ENCODE measurements around the gene DCDC1.

DCDC1 gene

DNA sequence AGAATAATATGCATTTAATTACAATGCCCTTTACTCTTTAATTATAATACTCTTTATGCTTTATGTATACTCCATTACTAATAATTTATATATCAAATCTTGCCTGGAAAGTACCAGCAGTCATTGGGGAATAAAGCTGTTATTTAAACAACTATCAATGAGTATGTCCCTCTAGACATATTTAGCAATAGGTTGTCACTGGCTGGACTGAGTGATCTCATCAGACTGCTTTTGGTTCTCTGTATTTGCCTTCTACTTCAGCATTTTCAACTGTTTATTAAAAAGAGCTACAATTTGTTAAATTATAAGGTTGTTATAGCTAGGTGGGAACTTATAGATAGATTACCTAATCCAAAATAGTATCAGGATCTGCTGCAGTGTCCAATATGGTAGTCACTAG, 267.2 kb downstream of the DCDC1 start:
- DNase-seq = no peak

DNA sequence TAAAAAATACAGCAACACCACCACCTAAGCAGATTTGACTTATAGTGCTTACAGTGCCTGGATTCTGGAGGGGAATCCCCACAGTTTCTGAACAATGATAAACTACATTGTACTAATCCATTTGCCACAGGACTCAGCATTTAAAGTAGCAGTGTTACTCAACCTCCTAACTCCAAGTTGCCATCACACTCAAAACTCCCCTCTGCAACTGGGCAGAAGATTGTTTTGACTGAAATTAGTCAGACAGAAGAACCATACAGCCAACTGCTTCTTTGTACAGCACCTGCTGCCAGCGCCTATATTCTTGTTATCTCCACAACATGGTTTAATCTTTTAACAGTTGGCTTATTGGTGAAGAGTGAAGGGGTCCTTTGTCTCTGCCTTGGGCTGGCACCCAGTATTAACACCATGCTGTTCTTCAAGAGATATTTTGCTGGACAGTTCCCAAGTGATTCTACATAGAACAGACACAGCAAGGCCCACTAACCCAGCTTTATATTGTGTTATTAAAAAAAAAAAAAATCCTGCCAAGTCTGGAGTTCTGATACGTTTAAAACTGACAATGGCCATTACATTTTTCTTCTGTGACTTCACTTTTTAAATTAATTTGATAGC, 273.2 kb downstream of the DCDC1 start:
- no peak for DNase-seq

DNA sequence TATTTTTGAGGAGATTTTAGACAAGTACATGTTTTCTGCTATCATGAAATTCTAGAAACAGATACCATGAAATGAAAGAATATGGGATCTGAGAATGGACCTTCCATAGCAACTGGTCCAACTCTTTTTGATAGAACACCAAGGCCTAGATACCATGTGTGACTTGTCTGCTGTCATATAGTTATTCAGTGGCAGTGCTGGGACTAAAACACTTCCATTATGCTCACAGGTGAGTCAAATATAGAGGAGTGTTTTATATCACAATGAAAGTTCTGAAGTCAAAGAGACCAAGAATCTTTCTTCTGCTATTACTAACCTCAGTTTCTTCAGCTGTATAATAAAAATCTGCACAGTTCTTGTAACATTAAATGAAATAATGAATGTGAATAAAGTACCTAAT, 276.9 kb downstream of the DCDC1 start:
- DNase-seq = no peak

DNA sequence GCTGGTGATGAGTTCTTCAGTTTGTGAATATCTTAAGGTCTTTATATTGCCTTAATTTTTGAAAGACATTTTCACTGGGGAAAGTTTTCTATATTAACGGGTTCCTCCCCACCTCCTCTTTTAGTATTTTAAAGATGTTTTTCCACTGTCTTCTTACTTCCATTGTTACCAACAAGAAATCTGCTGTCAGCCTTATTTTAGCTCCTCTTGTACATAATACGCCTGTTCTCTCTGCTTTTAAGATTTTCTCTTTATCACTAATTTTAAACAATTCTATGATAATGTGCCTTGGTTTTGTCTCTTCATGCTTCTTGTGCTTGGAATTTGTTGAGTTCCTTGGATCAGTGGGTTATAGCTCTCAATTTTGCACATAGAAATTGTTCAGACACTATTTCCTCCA, 280.4 kb downstream of the DCDC1 start:
- DNase-seq = peak; percentile 13

DNA sequence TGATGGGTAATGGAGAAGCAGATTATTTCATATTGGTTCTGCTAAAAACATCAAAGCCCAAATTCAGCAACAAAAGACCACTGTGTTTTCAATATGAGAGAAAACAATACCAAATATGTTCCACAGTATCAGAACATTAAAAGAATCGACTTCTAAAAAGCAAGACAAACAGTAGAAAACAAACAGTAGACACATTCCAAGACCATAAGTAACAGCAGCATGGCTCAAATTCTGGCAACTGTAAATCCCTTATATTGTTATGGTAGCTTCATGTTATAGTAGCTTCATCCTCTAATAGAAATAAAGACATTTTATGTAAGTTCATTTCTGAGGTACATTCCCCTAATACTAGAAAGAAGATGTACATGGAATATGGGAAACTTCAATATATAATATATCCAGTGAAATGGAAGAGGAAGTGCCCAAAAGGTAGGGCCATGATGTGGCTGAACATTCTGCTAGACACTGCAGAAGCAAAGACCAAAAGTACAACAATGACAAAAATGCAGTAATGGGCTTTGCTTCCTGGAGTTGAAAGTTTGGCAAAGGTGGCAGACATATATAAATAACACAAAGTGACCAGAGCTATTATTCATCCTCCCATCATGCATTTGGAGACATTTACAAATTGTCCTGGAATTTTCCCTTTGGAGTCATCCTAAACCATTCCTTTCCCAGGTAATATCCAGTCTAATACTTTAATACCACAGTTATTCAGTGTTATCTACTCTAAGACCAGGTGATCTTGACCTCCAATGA, 299.9 kb downstream of the DCDC1 start:
- no peak for DNase-seq

DNA sequence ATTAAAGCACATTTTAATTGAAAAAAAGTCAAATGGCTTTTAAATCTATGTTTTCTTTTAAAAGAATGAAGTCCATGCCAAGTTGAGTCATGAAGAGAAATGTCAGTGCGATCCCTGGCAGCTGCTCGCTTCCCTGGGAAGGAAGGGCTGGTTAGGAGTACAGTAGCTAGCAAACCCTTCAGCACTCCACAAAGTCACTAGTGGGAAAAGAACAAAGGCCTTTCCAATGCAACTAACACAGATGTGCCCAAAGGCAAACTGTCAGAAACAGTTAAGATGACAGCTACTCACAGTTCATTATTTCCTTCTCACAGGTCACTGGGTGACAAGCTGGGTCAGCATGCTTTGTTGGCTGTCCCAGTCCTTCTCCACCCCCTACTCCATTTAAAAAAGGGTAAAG, 308.7 kb downstream of the DCDC1 start:
- DNase-seq = peak; percentile 27

DNA sequence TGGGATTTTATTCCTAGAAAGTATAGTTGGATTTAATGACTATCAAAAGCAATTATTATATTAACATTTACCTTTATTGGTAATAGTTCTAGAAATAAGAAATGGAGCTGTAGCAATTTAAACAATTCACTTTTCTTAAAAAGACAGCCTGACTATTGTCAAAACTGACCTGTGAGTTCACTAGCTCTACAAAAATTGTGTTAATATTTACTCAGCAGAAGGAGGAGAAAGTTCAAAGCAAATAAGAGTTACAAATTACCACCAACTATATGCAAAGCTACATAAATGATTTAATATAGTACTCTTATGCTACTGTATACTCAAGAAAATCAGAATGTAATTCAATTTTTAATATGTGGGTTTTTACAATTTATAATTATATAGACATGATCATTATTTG, 310.0 kb downstream of the DCDC1 start:
- DNase-seq = peak; percentile 38

DNA sequence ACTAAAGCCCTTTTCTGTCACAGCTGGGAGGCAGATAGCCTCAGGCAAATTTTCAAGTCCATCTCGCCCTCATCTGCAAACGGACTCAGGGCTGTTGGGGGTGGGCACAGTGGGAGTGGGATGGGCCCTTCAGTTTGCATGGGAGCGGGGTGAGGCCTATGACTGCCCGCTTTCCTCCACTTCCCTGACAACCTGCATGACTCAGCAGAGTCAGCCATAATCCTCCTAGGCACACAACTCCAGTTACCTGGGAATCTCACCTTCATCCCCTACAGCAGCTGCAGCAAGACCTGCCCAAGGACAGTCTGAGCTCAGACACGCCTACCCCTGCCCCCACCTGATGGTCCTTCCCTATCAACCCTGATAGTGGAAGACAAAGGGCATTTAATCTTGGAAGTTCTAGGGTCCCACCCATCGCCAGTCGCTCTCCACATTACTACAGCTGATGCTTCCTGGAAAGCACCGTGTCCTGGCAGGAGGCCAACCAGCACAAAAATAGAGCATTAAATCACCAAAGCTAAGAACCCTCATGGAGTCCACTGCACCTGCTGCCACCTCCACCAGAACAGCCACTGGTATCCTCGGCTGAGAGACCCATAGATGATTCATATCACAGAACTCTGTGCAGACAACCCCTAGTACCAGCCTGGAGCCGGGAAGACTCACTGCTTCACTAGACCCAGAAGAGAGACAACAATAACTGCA, 319.3 kb downstream of the DCDC1 start:
- peak; percentile 92 for DNase-seq

DNA sequence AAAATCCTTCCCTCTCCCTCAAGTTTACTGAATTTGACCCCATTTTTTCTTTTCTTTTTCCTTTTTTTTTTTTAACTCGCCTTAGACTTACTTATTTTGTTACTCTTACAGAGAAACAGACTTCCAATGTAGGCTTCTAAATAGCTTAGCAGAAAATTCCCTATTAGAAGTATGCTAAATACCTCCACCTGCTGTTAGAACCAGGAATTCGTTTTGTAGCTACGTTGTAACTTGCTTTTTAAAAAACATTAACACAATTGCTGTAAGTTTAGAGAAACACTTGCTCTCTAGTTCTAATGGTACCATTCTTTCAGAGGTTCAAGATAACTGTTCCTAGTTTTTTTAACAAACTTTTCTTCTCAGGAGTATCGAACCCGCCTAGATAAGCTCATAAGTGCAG, 324.2 kb downstream of the DCDC1 start:
- DNase-seq = peak; percentile 56

DNA sequence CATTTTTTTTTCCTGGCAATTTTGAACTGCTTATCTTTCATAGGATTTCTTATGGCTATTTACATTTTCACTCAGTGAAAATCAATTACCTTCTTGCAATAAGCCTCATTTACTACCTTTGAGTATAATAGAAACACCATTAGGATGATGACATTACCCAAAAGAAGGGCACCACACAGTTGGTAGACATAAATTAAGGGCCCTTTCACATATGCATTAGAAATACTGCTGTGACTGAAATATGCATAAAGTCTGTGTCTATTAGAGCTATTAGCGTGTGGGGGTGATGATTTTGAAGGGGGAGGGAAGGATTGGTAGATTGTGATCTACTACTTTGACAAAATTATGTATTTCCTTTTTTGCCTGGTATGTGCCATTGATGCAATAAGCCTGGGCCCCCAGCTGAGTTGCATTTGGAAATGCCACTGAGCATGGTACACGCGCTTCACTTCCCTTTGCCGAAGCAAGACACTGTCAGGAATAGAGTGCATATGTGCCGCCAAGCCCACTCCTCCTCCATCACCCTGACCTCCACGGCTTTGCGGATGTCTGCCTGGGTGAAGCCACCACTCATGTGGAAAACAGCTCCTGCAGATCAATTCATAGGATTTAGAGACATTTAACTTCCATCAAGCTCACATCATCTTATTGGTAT, 339.3 kb downstream of the DCDC1 start:
- no peak for DNase-seq

DNA sequence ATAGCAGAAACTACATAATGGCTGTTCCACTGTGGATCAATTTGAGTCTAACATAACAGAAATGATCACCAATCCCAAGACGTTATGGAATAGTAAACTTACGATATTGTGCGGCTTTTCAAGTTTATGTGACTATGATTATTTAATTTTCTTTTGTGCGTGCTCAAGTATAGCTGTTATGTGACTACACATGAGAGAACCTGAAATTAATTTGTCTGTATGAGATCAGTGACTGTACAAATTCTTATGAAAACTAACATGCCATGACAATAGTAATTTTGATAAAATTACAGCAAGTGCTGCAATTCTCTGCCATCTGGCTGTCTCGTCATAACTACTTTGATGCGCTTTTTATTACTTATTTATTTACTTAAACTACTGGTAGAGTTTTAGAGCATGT, 343.2 kb downstream of the DCDC1 start:
- DNase-seq = no peak

DNA sequence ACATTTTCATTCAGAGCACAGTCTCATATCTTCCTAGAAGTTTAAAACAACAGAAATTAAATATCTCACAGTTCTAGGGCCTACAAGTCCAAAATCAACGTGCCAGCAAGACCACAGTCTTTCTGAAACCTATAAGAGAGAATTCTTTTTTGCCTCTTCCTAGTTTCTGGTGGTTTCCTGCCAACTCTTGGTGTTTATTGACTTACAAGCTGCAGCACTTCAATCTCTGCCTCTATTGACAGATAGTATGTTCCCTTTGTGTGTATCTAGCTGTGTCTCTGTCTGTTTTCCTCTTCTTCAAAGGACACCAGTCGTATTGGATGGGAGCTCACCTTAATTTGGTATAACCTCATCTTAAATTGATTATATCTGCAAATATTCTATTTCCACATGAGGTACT, 347.5 kb downstream of the DCDC1 start:
- peak; percentile 52 for DNase-seq

DNA sequence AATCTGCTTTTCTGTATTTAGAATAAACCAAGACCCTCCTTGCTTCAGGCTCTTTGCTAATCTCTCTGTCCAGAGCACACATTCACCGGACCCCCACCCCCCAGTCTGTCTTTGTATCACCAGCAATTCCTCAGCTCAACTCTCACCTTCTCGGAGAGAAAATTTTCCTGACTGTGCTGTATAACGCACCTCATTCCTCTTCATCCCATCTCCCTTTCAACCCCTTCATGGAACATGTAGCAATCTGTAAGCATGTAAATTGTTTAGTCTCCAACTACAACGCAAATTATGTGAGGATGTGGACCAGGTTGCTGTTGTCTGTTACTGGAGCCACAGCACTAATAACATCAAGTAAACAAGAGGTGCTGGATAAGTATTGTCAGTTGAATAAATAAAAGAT, 349.8 kb downstream of the DCDC1 start:
- no peak for DNase-seq

DNA sequence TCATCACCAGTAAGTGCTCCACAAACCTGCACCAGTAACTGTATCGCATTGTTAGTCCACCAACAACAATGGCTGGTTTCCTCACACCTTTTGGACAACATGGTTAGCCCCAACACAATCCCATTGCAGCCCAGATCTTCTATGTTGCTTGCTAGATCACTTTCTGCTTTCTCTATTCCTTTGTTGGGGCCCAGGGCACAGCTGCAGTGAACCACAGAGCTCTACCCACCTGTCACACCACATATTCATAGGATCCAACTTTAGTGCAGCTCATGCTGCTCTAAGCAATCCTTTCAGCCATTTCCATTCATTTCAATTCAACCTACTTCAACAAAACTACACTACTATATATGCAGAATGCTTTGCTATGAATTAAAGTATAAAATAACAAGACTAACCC, 364.3 kb downstream of the DCDC1 start:
- DNase-seq = no peak

DNA sequence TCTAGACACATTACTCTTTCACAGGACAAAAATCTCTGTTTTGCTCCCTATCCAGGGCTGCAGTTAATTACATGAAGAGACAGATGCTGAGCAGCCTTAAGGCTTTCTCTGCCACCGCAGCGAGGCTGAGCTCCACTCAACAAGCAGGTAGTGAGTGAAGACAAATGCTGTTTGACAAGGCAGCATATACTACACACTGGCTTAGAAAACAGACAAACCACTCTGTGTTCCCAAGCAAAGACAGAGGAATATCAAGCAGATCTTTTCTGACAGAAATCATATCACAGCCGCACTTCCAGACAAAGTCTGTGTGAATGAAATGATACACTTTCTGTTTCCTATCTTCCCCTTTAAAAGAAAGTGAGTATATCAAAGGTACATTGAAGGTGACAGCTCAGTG, 368.1 kb downstream of the DCDC1 start:
- DNase-seq = no peak

DNA sequence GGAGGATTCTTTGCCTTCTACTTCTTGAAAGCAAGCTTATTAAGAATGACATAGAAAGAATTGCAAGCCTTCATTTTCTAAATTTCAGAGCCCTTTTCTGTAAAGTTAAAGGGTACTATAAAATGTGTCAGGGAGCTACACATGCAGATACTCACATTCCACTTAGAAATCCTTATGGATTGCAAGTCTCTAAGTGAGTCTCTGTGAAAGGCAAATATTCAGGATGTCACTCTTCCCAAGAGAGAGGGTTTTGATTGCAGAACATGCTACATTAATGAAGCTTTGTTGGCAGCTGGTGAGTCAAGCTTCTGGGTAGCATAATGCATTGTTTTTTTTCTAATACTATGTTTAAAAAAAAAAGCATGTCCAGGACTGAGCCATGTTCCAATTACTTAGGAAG, 369.2 kb downstream of the DCDC1 start:
- no peak for DNase-seq

DNA sequence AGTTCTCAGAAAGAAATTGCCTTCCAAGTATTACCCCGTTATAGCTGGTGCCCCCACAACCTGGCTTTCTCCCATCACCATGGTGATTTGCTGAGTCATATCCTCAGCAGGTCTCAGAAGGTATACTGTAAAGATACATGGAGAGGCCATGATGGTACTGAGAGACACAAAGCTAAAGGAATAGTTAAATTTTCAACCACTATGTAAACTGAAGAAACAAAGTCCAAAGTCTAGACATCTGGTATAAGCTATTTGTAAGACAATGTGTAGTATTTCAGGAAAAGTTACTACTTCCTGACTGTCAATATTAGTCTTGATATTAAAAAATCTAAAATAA, 377.1 kb downstream of the DCDC1 start:
- DNase-seq = peak; percentile 40

DNA sequence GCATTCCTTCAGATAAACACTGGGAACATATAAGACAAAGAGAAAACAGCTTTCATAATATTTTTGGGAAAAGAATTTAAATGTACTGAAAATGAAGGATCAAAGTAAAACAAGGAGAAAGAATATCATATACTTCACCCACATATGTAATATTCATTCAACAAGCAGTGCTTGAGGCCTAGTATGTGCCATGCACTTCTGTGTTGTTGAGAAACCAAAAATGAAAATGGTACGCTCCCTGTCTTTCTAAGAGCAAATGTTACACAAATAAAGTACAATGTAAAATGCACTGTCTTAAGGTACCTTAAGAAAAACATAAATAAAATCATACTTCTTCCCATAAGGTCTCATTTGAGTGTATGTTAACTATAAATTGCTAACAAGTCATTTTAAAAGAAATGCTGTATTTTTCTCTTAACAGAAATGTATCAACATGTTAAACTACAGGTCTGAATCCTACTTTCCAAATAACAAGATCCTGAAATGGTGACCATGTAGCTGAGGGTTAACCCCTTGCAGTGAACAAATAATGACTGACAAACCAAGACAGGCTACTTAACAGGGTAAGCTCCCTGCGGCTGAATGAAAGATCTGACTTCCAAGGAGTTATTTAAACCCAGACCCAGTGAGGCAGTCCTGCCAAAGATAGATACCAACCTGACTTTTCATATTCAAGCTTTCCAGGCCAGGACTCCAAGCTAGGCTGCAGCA, 377.6 kb downstream of the DCDC1 start:
- no peak for DNase-seq

DNA sequence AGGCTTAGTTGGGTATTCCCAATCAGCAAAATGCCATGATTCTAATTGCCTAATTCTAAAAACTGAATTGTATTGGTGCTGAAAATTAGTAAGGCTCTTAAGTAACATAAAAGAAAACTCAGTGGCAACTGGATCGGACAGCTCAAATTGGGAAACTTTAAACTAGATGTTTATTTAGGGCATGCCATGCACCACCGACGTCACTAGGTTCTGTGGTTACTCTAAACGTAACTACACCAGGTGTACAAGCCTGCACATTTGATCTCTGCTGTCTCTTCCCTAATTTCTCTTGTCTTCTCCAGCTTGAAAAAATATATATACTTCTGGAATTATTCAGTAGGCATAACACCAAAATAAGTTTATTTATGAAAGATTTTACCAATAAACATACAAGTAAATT, 378.2 kb downstream of the DCDC1 start:
- peak; percentile 49 for DNase-seq

DNA sequence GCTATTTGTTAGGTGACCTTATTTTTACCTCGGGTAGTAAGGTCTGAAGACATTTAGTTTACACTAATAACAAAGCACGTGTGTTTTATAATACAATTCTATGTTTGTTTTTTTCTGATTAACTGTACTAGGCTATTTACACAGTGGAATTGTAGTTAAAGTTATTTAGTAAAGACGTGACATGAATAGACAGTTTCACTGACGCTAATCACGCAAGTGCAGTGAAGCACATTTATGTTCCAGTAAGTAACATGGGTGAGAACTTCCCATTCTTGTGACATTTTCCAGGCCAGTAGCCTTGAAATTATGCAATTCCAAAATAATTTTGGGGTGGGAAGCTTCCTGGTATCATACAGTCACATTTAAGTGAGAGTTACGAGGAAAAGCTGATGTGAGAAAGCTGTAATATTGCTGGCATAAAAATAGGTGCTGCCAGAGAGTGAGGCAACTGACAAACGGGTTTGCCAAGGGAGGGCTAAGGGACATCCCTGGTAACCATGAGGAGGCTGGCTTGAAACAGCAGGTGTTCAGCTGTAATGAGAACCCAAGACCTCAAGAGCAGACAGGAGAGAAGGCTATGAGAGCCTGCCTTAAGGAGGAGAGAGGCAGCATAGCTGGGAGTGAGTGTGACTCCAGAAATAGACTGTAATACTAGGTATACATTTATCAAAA, 378.8 kb downstream of the DCDC1 start:
- DNase-seq = peak; percentile 80

DNA sequence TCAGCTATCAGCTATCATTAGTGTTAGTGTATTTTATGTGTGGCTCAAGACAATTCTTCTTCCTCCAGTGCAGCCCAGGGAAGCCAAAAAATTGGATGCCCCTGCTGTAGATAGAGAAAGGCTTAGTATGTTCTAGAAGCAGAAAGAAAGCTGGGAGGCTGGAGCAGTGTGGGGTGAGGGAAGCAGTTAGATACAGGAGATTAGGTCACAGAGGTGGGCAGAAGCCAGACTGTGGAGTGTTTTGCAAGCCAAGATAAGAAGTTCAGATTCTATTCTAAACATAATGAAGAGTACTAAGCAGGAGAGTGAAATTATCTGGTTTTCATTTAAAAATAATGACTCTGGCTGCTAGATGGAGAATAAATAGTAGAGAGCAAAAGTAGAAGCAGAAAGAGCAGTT, 381.7 kb downstream of the DCDC1 start:
- no peak for DNase-seq

DNA sequence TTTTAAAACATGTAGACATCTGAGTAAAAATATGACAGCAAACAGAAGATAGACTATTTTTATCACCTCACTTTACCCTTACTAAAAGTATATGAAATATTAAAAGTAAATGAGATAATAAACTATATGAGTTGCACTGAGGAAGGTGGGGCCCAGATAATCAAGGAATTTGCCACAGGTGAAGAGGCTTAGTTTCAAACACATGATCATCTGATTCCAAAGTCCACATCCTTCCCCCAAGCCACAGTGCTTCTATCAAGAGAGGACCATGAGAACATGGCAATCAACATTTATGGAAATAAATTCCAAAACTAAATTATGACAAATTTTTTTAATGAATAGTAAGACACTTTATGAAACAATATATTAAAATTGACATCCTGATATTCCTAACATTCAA, 384.0 kb downstream of the DCDC1 start:
- DNase-seq = no peak

DNA sequence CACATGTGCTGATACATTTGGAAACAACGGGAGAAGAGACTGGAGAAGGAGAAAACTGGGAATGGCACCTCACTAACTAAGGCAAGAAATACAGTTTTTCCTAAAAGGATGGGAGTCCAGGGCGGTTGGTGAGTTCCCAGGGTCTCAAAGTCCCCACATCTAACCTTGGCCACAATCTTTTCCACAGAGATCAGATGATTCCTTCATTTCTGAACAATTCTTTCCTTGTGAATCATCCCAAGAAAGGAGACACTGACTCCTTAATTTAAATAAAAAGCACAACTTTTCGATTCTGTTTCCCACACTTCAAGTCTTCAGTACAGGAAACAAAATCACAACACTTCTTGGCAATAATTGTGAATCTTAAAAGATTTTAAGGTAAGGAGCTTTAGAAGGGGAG, 384.7 kb downstream of the DCDC1 start:
- DNase-seq = no peak

Measured in DMS53 (cell line).